ENCODE results near the gene RPTOR. TPM values are rescaled to one million over a fixed set of nuclear protein-coding genes. Genes with fewer than 3 reads are reported as not detected.

The RPTOR gene
- total RNA-seq, 4 donors from 2014 or later: 18.7 to 35.4 (median 21.0) TPM

DNA sequence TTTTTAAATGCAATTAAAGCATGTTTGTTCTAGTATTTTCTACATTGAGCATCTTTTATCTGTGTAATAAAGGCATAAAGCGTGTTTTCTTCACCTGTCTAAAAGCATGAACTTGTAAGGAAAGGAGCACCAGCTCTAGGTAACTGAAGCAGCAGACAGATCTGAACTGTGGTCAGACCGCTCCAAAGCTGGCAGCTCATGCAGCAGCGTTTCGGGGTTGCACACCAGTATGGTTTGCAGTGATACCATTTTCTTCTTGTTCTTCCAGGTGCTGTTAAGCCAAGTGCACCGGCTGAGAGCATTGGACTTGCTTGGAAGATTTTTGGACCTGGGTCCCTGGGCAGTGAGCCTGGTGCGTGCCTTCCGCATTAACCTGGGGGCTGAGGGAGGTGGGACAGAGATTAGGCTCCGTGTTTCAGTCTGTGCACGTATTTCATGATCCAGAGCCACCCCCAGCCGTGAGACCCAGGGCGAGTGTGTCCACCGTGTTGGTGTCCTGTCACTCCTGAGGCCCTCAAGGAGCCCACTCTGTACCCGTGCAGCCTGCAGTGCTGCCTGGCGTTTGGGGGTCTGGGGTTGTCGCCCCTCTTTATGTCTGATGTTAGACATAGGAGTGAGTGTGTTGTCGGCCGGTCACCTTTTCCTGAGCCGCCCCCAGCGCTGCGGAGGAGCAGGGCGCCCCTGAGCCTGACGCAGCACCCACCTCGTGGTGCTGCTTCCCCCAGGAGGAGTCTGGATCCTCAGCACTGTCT is 310.7 kb downstream of the RPTOR start:
- TF ChIP-seq CTCF (IDR thresholded peaks at IDR 0.05; ENCODE audit: low read depth): no peak

- TF ChIP-seq CTCF (IDR thresholded peaks at IDR 0.05; ENCODE audit: low read depth): no peak
Observed at GRCh38 chr17:80855948-80856862, 311.6 kb downstream of the RPTOR start.

GRCh38 chr17:80856863-80857755 is 312.5 kb downstream of the RPTOR start:
- no peak for TF ChIP-seq CTCF (IDR thresholded peaks at IDR 0.05; ENCODE audit: low read depth)

DNA sequence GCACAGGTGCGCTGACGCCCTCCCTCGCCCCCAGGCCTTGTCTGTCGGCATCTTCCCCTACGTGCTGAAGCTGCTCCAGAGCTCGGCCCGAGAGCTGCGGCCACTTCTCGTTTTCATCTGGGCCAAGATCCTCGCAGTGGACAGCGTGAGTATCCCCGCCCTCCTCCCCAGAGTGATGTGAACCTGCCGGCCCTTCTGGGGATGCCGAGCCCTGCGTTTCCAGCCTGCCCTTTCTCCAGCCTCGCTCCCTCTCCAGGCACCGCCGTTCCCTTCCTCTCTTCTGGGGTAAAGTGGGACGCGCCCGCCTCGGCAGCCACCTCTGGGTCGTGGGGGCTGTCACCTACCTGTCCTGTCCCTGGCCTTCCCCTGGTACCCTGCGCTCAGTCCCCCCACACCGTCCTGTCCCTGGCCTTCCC is 313.1 kb downstream of the RPTOR start:
- no peak for TF ChIP-seq CTCF (IDR thresholded peaks at IDR 0.05; ENCODE audit: low read depth)

DNA sequence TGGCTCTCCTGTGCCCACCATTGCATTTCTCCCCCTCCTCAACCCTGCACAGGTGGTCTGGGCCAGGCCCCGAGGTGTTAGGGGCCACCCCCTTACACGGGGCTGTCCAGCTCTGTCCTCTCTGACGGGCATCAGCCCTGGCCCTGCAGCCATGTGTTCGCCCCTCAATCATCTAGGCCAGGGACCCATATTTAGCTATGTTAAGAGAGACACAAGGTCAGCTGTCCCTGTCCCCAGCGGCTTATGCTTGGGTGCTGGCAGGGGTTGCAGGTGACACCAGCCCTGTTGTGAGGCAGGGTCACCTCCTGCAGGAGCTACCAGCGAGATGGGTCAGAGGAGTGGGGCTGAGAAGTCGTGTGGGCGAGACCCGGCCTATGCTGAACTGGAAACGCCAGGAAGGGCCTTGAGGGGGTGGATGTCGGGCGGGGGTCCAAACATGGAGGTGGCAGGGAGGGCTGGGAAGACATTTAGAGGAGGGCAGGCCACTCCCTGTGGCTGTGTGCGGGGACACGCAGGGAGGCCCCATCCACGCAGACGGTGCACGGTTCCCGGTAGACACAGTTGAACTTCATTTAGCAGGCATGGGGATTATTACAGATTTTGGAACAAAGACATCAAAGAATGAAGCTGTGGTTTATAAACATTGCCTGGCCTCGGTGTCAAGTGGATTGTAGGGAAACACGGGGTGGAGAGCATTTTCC is 313.8 kb downstream of the RPTOR start:
- no peak for TF ChIP-seq CTCF (IDR thresholded peaks at IDR 0.05; ENCODE audit: low read depth)

DNA sequence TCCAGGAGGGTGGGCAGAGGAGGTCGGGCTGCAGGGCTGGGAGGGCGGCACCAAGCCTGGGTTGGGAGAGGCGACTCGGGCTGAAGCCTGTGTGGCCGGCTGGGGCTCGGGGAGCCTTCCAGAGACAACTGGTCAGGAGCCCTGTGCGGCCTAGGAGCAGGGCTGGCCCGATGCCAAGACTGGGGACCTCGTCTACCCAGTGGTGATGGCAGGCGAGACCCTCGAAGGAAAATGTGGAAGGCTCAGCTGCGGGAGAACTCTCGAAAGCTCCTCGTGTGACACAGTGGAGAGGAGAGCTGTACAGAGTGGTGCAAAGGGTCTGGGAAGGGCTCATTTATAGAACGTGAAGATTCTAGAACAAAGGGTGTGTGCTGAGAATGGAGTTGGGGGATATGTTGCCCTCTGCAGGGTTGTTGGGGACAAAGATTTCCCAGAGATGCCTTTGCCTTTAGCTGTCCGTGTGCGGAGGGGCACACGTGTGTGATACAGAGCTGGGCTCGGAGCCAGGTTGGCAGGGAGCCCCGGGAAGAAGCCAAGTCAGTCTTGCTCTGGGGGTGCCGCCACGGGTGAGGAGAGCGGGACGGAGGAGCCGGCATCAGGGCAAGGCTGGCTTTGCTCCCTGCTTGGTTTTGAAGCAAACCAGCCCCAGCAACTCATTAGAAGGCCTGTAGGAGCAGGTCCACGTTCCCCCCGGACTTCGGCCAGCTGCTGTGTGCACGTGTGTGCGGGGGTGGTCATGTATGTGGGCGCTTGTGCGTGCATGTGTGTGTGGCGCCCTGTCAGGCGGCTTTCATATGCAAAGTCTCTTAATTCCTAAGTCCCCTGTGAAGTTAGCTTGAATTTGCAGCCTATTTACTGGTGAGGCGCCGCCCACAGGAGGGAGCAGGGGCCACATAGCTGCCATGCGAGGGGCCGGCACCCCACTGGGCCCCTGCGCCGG is 314.6 kb downstream of the RPTOR start:
- TF ChIP-seq CTCF (IDR thresholded peaks at IDR 0.05; ENCODE audit: low read depth): no peak
